ENCODE results near the gene RSPH4A.

Gene RSPH4A

DNA sequence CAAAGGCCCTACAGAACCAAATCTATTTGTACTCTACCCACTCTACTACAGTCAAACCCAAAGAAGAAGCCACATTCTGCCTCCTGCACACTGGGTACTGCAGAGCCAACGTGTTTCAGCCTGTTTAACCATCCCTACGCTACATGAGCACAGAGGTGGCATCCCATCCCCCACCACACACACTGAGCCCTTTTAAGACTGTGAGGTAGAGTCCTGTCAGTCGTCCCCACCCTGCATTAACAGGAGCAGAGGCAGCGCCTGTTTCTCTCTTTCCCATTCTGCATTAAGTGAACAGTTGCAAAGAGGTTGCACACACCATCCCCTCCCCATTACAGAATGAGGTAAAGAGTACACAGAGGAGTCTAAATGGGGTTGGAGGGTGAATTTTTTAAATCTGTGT is 5.2 kb upstream of the RSPH4A start:
- H3K4me1 ChIP-seq (ENCODE audit: control insufficient read depth in 1 of 2, insufficient read depth in 1 of 2, low read depth in 1 of 2, low read length in 1 of 2), result peaks cover 4 to 6% of the 10 kb centered on the region in 2 experiments
- no peaks in the 10 kb centered on the region for H3K9me3 ChIP-seq
- H3K36me3 ChIP-seq, result no peaks in the 10 kb centered on the region
- H3K27ac ChIP-seq, result no peak overlapping the region
- H3K4me3 ChIP-seq (ENCODE audit: low read depth in 1 of 2, low read length in 1 of 2), result no peak overlapping the region
- TF ChIP-seq, protein P1, sequence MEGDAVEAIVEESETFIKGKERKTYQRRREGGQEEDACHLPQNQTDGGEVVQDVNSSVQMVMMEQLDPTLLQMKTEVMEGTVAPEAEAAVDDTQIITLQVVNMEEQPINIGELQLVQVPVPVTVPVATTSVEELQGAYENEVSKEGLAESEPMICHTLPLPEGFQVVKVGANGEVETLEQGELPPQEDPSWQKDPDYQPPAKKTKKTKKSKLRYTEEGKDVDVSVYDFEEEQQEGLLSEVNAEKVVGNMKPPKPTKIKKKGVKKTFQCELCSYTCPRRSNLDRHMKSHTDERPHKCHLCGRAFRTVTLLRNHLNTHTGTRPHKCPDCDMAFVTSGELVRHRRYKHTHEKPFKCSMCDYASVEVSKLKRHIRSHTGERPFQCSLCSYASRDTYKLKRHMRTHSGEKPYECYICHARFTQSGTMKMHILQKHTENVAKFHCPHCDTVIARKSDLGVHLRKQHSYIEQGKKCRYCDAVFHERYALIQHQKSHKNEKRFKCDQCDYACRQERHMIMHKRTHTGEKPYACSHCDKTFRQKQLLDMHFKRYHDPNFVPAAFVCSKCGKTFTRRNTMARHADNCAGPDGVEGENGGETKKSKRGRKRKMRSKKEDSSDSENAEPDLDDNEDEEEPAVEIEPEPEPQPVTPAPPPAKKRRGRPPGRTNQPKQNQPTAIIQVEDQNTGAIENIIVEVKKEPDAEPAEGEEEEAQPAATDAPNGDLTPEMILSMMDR (IDR thresholded peaks at IDR 0.05), result no peak
- peaks cover 51% of the 10 kb centered on the region for H3K27me3 ChIP-seq

GRCh38 chr6:116616737-116617053 is 416 bp downstream of the RSPH4A start:
- Histone ChIP-seq H3K27ac (no peak overlapping the region), H3K4me1 (ENCODE audit: control insufficient read depth in 1 of 2, insufficient read depth in 1 of 2, low read depth in 1 of 2, low read length in 1 of 2) (peaks cover 13 to 17% of the 10 kb centered on the region in 2 experiments), H3K27me3 (peaks cover 71% of the 10 kb centered on the region), H3K9me3 (no peaks in the 10 kb centered on the region), H3K36me3 (no peaks in the 10 kb centered on the region), H3K4me3 (ENCODE audit: low read depth in 1 of 2, low read length in 1 of 2) (peak overlapping the region; percentile 40 to 57)
- TF ChIP-seq, protein P1 (IDR thresholded peaks at IDR 0.05), result no peak

GRCh38 chr6:116624036-116624805 is 7.9 kb downstream of the RSPH4A start:
- no peaks in the 10 kb centered on the region for H3K9me3 ChIP-seq
- no peaks in the 10 kb centered on the region for H3K36me3 ChIP-seq
- H3K4me3 ChIP-seq (ENCODE audit: low read depth in 1 of 2, low read length in 1 of 2), result no peak overlapping the region
- H3K4me1 ChIP-seq (ENCODE audit: control insufficient read depth in 1 of 2, insufficient read depth in 1 of 2, low read depth in 1 of 2, low read length in 1 of 2), result peaks cover 5 to 15% of the 10 kb centered on the region in 2 experiments
- TF ChIP-seq, protein P1 (IDR thresholded peaks at IDR 0.05), result no peak
- H3K27ac ChIP-seq, result no peak overlapping the region
- H3K27me3 ChIP-seq, result peaks cover 20% of the 10 kb centered on the region

DNA sequence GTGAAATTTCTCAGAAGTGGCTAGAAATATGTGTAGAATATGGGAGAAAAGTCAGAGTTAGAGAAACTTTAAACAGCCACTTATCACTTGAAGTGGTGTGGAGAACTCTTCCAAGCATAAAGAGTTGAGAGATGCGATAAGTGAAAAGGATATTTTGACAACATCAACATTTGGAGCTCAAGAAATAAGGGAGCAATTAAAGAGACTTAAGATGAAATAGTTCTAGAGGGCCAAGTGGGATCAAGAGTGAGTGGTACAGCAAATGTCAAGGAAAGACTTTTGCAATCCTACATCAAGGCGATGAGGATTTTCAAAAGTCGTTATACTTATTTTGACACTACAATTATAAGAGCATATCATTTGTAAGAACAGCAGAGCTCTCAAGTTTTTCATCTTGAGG is 9.6 kb downstream of the RSPH4A start:
- no peak overlapping the region for H3K27ac ChIP-seq
- TF ChIP-seq, protein P1 (IDR thresholded peaks at IDR 0.05), result no peak
- H3K9me3 ChIP-seq, result no peaks in the 10 kb centered on the region
- H3K27me3 ChIP-seq, result peaks cover 20% of the 10 kb centered on the region
- H3K4me3 ChIP-seq (ENCODE audit: low read depth in 1 of 2, low read length in 1 of 2), result no peak overlapping the region
- H3K4me1 ChIP-seq (ENCODE audit: control insufficient read depth in 1 of 2, insufficient read depth in 1 of 2, low read depth in 1 of 2, low read length in 1 of 2), result peaks cover 19 to 29% of the 10 kb centered on the region in 2 experiments
- no peaks in the 10 kb centered on the region for H3K36me3 ChIP-seq

DNA sequence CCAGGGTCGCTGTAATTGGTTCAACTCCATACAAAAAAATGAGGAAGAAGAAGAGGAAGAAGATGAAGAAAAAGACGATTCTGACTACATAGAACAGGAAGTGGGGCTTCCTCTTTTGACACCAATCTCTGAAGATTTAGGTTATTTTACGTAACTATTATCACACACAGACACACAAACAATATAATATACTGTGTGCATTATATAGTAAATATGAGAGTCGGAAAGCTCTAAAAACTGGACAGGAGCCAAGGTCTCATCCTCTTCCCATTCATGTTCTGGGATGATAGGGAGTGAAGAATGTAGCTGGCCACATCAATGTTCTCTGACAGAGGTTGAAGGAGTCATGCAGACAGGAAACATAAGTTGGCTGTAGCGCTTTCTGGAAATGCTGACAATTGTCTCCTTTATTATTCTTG is 13.3 kb downstream of the RSPH4A start:
- Histone ChIP-seq H3K4me1 (ENCODE audit: control insufficient read depth in 1 of 2, insufficient read depth in 1 of 2, low read depth in 1 of 2, low read length in 1 of 2) (peaks cover 29 to 44% of the 10 kb centered on the region in 2 experiments), H3K27ac (peak overlapping the region; percentile 80), H3K4me3 (ENCODE audit: low read depth in 1 of 2, low read length in 1 of 2) (peak overlapping the region in 1 of 2 experiments; percentile 40), H3K27me3 (peaks cover 4% of the 10 kb centered on the region), H3K36me3 (peaks cover 6% of the 10 kb centered on the region), H3K9me3 (no peaks in the 10 kb centered on the region)
- TF ChIP-seq, protein P1 (IDR thresholded peaks at IDR 0.05), result no peak
